ENCODE results near the gene SEC24D.

DNA sequence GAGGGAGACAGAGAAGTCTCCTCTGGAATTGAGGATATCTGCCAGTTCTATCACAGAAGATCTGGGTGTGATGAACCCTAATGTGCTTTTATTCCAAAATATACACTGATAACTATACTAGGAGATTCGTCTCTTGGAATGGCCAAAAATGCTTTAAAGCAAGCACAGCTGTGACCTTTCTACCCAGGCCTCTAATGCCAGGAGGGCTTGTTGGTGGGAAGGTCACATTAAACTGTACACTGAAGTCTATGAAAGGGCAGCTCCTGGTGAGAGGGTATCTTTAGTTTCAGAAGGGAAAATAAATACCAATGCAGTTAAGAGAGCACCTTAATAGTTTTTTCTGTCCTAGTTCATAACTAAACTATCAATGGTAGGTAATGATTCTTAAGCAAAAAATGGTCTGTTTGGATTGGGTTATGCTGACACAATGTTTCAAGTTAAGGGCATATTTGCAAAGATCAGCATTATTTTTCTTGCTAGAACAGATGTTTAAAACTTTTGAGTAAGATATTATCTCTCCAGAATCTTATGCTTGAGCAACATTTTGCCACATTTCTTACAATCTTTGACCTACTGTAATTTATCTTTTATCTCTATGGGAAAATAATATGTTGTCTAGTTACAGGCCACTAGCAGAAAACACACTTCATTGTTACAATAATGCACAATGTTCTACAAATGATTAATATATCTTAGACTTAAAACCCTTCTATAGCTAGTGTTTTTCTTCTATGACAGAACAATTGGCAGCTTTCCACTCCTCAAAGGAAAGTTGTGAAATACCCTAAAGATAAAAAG, 59.6 kb downstream of the SEC24D start:
- TF ChIP-seq, protein P1, sequence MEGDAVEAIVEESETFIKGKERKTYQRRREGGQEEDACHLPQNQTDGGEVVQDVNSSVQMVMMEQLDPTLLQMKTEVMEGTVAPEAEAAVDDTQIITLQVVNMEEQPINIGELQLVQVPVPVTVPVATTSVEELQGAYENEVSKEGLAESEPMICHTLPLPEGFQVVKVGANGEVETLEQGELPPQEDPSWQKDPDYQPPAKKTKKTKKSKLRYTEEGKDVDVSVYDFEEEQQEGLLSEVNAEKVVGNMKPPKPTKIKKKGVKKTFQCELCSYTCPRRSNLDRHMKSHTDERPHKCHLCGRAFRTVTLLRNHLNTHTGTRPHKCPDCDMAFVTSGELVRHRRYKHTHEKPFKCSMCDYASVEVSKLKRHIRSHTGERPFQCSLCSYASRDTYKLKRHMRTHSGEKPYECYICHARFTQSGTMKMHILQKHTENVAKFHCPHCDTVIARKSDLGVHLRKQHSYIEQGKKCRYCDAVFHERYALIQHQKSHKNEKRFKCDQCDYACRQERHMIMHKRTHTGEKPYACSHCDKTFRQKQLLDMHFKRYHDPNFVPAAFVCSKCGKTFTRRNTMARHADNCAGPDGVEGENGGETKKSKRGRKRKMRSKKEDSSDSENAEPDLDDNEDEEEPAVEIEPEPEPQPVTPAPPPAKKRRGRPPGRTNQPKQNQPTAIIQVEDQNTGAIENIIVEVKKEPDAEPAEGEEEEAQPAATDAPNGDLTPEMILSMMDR (conservative IDR thresholded peaks at IDR 0.05; ENCODE audit: low read length), result no peak
- TF ChIP-seq EZH2phosphoT487 (IDR thresholded peaks at IDR 0.05; ENCODE audit: borderline replicate concordance), result no peak
